ENCODE measurements around the gene CORO1C.

Gene CORO1C

DNA sequence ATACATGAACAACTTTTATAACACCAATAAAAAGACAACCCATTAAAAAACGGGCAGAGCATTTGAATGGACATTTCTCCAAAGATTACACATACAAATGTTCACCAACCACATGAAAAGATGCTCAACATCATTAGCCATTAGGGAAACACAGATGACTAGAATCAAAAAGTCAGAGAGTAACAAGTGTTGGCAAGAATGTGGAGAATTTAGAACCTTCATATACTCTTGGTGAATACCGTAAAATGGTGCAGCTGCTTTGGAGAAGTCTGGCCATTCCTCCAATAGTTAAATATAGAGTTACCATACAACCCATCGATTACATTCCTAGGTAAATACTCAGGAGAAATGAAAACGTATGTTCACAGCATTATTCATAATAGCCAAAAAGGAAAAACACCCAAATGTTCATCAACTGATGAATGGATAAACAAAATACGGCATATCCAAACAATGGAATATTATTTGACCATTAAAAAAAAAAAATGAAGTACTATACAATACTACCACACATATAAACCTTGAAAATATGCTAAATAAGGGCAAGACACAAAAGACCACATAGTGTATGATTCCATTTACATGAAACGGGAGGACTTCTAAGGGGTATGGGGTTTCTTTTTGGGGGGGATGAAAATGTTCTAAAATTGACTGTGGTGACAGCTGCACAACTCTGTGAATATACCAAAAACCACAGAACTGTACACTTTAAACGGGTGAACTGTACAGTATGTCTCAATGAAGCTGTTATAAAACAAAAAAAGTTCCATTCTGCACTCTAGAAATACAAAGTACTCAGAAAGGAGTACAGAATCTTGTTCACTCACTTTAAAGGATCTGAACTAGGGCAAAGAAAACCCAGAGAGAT, 3.2 kb downstream of the CORO1C start:
- ChIA-PET CTCF (no interaction called here), POLR2A (ENCODE audit: low non-redundant PET) (no interaction called here)

DNA sequence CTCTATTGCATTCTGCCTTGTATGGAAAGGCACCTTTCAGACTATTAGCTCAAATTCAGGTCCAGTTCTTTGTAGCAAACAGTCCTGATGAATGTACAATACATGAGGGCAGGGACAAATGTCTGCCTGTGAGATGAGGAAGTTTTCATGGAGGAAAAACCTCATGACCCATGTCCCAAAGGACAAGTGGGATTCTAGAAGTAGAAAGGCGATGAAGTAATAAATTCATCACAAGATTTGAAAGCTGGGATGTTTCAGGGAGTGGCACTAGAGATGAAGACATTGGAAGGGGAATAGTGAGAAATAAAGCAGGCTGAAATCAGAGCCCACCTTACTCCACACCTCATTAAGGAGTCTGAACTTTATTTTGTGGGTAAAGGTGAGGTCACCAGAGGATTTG, 4.2 kb downstream of the CORO1C start:
- DNase-seq (ENCODE audit: low spot score): no peak
- ChIA-PET CTCF (no interaction called here), POLR2A (ENCODE audit: low non-redundant PET) (no interaction called here)
- H3K27ac ChIP-seq: no peak overlapping the region
- TF ChIP-seq, protein P1, sequence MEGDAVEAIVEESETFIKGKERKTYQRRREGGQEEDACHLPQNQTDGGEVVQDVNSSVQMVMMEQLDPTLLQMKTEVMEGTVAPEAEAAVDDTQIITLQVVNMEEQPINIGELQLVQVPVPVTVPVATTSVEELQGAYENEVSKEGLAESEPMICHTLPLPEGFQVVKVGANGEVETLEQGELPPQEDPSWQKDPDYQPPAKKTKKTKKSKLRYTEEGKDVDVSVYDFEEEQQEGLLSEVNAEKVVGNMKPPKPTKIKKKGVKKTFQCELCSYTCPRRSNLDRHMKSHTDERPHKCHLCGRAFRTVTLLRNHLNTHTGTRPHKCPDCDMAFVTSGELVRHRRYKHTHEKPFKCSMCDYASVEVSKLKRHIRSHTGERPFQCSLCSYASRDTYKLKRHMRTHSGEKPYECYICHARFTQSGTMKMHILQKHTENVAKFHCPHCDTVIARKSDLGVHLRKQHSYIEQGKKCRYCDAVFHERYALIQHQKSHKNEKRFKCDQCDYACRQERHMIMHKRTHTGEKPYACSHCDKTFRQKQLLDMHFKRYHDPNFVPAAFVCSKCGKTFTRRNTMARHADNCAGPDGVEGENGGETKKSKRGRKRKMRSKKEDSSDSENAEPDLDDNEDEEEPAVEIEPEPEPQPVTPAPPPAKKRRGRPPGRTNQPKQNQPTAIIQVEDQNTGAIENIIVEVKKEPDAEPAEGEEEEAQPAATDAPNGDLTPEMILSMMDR (conservative IDR thresholded peaks at IDR 0.05; ENCODE audit: low read depth): no peak

More for the DNA sequence above, 3.2 kb downstream of the CORO1C start:
- no peak for DNase-seq (ENCODE audit: low spot score)
- TF ChIP-seq, protein P1 (conservative IDR thresholded peaks at IDR 0.05; ENCODE audit: low read depth): no peak
- H3K27ac ChIP-seq: no peak overlapping the region

DNA sequence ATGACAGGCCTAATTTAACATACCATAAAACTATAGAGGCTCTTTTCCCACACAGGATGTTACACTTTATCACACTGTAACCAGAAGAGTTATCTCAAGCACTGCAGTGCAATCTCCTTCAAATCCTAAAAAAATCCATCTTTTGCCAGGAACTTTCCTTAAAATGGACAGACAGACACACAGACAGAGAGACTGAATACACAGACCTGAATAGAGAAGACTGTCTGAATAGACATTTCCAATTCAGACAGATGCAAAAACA, 6.5 kb downstream of the CORO1C start:
- ChIA-PET CTCF (interaction anchor here (0.6 to 1.6 kb wide), 2 partner anchors 60 to 488 kb away, joined by 6 to 7 read pairs; no protein-coding TSS in a partner anchor), POLR2A (ENCODE audit: low non-redundant PET) (no interaction called here)
- no peak overlapping the region for H3K27ac ChIP-seq
- no peak for DNase-seq (ENCODE audit: low spot score)
- TF ChIP-seq, protein P1 (conservative IDR thresholded peaks at IDR 0.05; ENCODE audit: low read depth): no peak

DNA sequence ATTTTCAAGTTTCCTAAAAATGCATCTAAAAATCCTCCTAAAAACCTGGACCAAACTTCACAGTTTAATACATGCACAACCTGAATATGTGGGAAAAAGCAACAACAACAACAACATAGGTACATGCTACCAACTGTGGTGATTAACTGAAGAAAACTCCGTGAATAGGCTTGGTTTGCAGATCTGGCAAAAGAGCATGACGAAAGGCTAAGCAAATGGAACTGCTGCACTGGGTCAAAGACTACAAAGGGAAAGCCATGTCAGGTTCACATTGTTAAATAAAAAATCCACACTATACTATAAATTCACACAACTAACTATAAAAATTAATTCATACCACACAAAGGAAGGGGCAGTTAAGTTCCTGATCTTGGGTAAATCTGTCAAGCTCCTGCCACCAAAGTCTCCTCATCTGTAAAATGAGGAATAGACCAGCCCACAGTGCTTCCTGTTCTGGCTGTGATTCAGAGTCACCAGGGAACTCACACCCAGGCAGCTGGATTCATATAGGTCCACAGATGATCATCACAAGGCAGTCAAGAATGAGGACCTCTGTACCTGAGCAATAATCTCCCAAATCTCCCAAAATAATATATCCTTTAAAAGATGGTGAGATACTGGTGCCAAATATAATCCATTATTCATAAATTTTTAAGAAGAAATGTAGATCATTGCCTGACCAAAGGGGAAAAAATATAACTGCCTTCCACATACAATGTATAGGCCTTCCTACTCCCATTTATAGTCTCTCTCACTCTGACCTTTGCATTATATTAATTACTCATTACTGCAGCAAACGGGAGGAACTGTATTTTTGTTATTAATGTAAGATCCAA, 7.0 kb downstream of the CORO1C start:
- ChIA-PET CTCF (interaction anchor here (0.6 to 1.6 kb wide), 2 partner anchors 60 to 487 kb away, joined by 6 to 7 read pairs; no protein-coding TSS in a partner anchor), POLR2A (ENCODE audit: low non-redundant PET) (no interaction called here)

DNA sequence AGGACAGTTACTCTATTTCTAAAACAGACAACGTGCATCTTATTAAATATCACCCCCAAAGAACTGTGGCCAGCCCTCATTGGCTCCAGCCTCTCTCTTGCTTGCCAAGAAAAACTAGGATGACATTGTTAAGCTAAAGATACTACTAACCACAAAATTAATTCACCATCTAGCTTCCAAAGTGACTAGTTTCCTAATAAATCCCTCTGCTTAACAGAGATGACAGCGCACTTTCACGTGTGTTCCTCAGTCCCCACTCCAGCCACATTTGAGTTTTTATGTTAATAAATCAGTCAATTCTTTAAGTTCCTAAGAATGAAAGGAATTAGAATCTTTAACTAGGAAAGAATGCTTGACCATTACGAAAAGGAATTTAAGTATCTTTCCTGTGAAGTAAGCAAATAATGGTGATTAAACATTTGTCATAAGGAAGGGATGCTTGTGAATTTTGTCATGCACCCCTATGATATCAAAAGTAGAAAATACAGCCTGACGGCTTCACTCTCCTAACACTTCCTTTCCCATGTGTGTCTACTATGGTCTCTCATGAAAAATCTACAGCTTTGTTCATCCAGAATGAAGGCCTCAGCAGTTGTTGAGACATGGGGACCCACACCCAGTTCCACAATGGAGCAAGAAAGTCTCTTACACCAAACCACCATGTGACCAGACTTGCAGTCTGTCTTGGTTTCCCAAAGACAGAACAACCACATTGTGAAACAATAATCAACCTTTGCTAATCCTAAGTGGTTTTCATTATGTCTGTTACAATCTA, 8.1 kb downstream of the CORO1C start:
- H3K27ac ChIP-seq: no peak overlapping the region
- ChIA-PET POLR2A (ENCODE audit: low non-redundant PET) (no interaction called here), CTCF (interaction anchor here (0.5 kb wide), 1 partner anchor 60 kb away, joined by 3 read pairs; no protein-coding TSS in a partner anchor)
- TF ChIP-seq, protein P1 (conservative IDR thresholded peaks at IDR 0.05; ENCODE audit: low read depth): no peak
- peak; percentile 67 for DNase-seq (ENCODE audit: low spot score)

More for the DNA sequence above, 7.0 kb downstream of the CORO1C start:
- no peak overlapping the region for H3K27ac ChIP-seq
- no peak for DNase-seq (ENCODE audit: low spot score)
- TF ChIP-seq, protein P1 (conservative IDR thresholded peaks at IDR 0.05; ENCODE audit: low read depth): no peak

DNA sequence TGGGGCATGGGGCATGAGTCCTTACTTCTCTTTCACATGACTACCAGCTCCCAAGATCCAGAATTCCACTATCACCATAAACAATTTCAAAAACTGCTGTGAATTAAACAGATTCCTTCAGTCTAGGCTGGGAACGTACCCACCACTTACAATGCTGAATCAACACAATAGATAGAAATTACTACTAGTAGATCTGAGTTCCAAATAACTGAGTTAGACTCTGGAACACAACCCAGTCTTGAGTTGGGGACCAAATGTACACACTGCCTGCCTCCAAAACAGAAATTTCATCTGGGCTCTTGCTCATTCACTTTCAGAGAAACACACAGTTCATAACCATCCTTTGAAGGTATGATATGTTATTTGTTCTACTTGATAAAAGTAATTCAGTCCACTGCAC, 8.9 kb downstream of the CORO1C start:
- TF ChIP-seq, protein P1 (conservative IDR thresholded peaks at IDR 0.05; ENCODE audit: low read depth): no peak
- ChIA-PET POLR2A (ENCODE audit: low non-redundant PET) (no interaction called here), CTCF (no interaction called here)
- no peak for DNase-seq (ENCODE audit: low spot score)
- peak overlapping the region; percentile 68 for H3K27ac ChIP-seq
